C4-2B (cell line): ENCODE measurements around the gene STAU1.

Experiments
- H3K27ac ChIP-seq: fragments of 450-650 bp; 2 replicates; pipeline ENCODE4 v1.5.1; 2017
- ZFX ChIP-seq: fragments of 450-650 bp; IDR thresholded peaks from 2 replicates; pipeline ENCODE4 v1.6.1; 2017
- TF ChIP-seq, protein P1 (sequence below): fragments of 450-650 bp; conservative IDR thresholded peaks from 2 replicates; pipeline ENCODE4 v1.5.1; 2017; ENCODE audit warnings: mild to moderate bottlenecking

STAU1 gene

GRCh38 chr20:49167811-49168507 lies 20.2 kb downstream of the STAU1 start:
- TF ChIP-seq, protein P1, sequence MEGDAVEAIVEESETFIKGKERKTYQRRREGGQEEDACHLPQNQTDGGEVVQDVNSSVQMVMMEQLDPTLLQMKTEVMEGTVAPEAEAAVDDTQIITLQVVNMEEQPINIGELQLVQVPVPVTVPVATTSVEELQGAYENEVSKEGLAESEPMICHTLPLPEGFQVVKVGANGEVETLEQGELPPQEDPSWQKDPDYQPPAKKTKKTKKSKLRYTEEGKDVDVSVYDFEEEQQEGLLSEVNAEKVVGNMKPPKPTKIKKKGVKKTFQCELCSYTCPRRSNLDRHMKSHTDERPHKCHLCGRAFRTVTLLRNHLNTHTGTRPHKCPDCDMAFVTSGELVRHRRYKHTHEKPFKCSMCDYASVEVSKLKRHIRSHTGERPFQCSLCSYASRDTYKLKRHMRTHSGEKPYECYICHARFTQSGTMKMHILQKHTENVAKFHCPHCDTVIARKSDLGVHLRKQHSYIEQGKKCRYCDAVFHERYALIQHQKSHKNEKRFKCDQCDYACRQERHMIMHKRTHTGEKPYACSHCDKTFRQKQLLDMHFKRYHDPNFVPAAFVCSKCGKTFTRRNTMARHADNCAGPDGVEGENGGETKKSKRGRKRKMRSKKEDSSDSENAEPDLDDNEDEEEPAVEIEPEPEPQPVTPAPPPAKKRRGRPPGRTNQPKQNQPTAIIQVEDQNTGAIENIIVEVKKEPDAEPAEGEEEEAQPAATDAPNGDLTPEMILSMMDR: no peak
- TF ChIP-seq ZFX: no peak
- H3K27ac ChIP-seq: no peak overlapping the region

DNA sequence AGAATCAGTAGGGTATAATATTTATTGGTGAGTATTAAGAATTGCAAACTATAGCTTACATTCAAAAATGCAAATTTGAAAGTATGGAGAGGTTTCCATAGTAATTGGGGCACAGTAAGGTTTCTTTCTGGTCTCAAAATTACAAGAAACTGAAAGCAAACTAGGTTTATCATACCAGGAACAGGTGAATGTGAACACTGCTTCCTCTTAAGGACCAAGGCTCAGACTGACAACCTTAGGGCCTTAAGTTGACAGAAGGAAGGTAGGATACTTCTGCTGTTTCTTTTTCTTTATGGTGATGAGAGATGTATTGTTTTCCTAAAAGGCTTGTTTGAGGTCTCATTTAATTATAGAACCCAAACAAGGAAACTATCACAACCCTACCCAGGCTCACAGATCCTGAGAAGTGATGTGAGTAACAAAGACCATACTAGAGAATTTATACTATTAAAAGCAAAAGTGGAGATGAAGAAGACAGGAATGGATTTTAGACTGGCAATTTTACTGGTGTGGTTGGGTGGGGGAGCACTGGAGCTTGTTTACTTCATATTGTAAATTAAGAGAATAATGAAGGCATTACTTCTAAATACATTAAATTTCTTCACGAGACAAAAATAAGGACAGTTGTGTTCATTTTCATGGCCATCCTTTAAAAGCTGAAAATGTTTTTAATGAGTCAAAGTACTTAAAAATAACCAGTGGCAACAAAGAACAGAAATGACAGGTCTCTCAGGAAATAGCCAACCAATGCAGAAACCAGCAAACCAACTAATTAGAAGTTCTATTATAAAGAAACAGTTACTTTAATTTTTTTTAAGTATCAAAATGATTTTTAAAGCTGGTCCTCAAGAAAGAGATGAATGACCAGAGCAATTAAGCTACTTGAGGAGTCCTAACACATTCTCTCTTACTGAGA lies 21.3 kb downstream of the STAU1 start:
- TF ChIP-seq, protein P1: no peak
- no peak for TF ChIP-seq ZFX
- H3K27ac ChIP-seq: no peak overlapping the region

GRCh38 chr20:49165611-49166010 lies 22.5 kb downstream of the STAU1 start:
- H3K27ac ChIP-seq: no peak overlapping the region
- TF ChIP-seq, protein P1: no peak
- no peak for TF ChIP-seq ZFX

DNA sequence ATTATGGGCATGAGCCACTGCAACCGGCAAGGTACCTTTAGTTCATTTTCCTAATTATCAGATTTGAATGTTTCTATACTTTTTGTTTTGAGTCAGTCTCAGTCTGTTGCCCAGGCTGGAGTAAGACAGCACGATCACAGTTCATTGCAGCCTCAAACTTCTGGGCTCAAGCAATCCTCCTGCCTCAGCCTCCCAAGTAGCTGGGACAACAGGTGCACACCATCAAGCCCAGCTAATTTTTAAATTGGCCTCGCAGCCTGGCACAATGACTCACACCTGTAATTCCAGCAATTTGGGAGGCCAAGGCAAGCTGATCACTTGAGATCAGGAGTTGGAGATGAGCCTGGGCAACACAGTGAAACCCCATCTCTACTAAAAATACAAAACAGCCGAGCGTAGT lies 24.4 kb downstream of the STAU1 start:
- TF ChIP-seq, protein P1: no peak
- no peak for TF ChIP-seq ZFX
- H3K27ac ChIP-seq: no peak overlapping the region

GRCh38 chr20:49161428-49162152 lies 26.5 kb downstream of the STAU1 start:
- TF ChIP-seq ZFX: no peak
- TF ChIP-seq, protein P1: no peak
- no peak overlapping the region for H3K27ac ChIP-seq

GRCh38 chr20:49160057-49160929 lies 27.8 kb downstream of the STAU1 start:
- H3K27ac ChIP-seq: no peak overlapping the region
- no peak for TF ChIP-seq ZFX
- TF ChIP-seq, protein P1: no peak
